KG1 (cell line): ENCODE measurements around the gene ATP8A2.
A peak's percentile ranks its signal among the peaks of the same experiment; 100 is the strongest.
"Not testable (repeated sequence)": the region's sequence is repeated elsewhere in the genome, so short reads cannot be mapped to it uniquely, and the experiment has no call there.

Experiments used
- DNase-seq: peaks from one replicate; lab custom pipeline; 2025; lab: John Stamatoyannopoulos, UW

ATP8A2 gene

DNA sequence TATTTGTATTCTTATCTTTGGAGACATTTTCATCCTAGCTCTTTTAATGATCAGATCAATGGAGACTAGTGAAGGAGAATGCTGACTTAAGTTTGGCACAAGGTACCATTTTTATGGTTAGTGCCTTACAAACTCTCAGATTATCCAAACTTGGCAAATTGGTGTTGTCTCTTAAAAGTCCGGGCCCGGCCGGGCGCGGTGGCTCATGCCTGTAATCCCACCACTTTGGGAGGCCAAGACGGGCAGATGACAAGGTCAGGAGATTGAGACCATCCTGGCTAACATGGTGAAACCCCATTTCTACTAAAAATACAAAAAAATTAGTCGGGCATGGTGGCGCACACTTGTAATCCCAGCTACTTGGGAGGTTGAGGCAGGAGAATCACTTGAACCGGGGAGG lies 177.2 kb downstream of the ATP8A2 start:
- not testable (repeated sequence) for DNase-seq

DNA sequence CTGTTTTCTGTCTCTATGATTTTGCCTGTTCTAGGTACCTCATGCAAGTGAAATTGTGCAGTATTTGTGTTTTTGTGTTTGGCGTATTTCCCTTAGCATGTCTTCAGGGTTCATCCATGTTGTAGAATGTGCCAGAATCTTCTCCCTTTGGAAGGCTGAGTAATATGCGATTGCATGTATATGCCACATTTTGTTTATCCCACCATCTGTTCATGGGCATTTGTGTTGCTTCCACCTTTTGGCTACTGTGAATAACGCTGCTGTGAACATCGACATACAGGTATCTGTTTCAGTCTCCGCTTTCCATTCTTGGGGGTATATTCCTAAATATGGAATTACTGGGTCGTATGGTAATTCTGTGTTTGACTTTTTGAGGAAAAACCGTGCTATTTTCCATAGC lies 190.0 kb downstream of the ATP8A2 start:
- no peak for DNase-seq

DNA sequence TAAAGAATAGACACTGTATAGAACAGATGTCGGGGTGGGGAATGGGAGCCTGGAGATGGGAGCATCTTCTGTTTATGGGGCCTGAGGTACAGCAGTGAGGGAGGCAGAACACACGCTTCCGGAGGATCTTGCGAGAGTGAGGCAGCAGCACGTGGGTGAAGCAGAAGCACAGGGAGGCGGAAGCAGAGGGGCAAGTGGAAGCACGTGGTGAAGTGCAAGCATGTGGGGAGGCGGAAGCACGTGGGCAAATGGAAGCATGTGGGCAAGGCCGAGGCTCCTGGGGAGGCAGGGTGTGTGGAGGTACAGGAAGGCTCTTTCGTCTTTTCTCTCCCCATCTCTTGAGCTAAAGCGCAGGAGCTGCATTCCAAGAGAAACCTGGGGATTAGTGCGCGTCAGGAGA lies 198.4 kb downstream of the ATP8A2 start:
- no peak for DNase-seq

DNA sequence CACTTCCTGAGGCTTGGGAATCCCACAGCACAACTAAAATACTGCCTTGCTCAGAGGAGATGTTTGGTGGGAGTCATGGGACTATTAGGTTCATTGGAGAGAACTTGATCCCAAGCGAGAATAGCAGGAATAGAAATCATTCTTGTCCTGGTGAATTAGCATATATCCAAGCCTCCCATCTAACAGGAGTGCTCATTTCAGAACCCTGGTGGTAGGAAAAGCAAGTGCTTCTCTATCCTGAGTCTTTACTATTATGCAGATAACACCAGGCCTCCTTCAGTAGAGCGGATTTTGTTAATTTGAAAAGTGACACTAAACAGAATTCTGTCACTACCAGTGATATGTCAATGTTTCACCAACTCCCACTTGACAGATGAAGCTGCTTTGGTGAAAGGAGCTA lies 199.5 kb downstream of the ATP8A2 start:
- no peak for DNase-seq

DNA sequence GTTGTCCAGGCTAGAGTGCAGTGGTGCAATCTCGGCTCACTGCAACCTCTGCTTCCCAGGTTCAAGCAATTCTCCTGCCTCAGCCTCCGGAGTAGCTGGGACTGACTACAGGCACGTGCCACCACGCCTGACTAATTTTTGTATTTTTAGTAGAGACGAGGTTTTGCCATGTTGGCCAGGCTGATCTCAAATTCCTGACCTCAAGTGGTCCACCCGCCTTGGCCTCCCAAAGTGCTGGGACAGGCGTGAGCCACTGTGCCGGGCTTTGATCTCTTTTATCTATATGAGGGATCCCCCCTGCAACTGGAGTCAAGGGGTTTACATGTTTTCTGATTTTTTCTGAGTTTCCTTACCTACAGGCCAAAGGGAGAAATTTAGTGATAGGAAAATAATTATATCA lies 200.4 kb downstream of the ATP8A2 start:
- not testable (repeated sequence) for DNase-seq

DNA sequence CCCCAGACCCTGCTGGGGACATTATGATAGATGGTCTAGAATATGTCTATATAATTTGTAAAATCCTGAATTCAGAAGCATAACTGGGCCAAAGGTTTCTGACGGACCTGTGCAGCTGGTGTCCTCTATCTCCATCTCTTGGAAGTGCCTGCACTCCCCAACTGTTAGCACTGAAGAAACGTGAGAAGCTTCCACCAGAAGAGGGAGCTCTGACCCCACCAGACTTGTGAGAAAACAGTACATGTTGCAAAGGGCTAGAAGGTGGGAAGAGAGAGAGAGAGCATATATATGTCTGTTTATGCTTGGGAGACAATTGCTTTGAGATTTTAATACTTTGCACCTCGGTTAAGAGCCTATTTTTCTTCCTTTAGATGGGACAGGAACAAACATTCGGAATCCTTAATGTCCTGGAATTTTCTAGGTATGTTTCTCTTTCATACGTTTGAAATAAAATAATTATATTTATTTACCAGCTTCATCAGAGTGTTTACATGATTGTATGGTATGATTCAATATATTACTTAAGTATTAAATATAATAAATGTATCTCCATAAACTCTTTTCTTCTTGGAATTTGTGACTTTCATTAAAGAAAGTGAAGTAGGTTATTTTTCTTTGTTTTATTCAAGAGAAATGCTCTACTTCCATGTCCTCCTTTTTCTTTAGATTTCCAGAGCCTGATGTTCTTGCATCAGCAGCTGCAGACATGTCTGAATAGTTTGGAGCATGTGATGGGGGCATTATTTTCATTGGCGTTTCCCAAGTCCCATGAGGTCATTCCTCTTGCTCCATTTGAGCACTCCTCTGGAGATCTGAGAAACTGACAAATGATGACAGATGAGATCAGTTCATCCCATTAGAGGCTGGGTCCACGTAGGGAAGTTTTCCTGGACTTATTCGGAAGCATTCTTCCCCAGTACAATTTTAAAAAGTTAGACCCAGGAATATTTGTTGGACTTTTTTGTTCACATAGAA lies 202.9 kb downstream of the ATP8A2 start:
- DNase-seq = peak; percentile 82

DNA sequence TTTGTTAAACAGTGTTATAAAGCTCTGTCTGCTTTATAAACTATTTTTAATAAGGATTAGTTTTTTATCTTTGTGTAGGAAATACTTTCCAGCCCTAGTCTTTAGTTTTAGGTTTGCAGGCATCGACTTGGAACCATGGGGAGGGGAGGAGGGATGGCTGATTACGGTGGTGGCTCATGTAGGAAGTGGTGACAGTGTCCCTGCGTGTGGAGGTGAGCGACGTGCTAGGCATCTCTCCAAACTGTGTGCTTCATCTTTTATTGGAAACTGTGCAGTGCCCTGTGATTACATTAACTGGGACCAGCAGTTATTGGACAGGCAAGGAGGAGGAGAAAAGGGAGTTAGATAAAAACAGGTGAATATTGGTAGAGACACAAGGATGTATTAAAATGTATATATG lies 203.8 kb downstream of the ATP8A2 start:
- no peak for DNase-seq

DNA sequence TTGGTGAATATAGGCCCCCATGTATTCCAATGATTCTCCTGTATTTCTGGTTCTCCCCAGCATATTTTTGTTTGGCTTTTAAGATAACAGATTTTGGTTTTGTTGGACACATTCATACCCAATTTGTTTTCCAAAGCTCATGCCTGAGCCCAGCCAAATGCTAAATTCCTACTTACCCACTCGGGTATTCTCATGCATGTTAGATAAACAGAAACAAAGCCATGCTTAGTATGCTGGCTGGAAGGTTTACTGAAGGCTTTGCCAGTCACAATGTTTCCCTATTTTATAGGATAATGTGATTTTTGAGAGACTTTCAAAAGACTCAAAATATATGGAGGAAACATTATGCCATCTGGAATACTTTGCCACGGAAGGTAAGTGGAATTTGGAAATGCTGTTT lies 206.8 kb downstream of the ATP8A2 start:
- DNase-seq = no peak

DNA sequence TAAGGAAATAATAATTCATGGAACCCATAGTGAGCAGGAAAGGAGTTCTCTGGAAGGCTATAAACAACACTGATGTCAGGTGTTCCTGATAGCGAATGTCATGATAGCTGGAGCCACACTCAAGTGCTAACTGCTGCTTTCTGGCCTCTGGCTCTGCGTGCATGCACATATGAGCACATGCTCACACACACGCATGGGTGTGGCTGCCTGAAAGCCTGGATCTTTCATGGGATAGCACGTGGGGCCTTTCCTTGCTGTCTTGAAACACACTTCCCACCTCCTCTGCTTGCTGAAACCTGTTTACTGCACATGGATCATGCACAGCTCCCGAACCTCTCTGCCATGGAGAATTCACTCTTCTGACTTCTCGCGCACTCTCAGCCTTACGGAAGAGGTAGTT lies 207.4 kb downstream of the ATP8A2 start:
- DNase-seq = no peak

DNA sequence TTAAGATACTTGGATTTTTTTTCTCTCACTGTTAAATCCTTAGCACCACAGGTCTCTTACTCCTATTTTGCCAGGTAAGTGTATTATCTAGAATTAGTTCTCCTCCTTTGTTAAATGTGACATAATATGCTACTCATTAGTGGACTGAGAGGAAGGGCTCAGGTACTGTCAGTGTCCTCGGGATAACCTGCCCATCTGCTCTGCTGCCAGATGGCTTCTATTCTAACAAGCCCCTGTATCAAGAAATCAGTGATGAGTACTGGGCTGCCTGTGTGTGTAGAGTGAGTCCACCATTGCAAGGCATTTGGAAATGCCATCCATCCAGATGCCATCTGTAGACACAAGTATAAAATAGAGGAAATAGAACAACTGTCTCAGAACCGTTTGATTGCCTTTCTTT lies 209.6 kb downstream of the ATP8A2 start:
- DNase-seq = no peak

DNA sequence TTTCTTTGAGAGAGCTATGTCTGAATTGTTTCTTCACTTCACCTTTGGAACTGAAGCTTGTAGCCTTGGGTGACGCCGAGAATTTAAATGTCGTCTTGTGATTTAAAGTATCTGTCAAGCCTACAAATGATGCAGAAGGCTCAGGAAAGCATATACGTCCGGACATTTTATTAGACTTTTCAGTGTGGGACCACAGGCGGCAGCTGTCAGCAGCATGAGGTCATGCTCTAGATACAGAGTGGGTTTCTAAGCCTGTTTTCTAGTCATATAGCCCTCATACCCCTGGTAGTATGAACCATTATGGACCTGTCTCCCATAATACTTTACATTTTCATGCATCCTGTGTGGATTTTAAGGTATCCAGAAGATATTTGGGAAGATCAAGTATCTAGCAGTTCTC lies 212.3 kb downstream of the ATP8A2 start:
- no peak for DNase-seq

DNA sequence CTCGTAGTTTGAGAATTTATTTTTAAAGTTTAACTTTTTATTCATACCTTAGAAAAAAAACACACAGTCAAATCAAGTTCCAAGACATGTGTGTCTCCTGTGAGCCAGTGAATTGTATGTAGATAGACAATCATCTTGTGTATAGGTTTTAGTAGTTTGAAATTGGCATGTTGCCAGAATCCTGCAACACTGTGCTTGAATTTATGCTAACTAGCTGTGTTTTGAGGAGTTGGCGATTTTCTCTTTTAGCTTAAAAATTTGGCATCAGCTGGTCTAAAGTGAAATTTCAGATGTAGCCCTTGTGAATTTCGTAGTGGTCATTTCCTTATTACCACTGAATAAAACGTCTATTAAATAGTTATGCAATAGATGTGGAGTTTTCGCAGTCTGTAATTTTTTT lies 213.2 kb downstream of the ATP8A2 start:
- no peak for DNase-seq

DNA sequence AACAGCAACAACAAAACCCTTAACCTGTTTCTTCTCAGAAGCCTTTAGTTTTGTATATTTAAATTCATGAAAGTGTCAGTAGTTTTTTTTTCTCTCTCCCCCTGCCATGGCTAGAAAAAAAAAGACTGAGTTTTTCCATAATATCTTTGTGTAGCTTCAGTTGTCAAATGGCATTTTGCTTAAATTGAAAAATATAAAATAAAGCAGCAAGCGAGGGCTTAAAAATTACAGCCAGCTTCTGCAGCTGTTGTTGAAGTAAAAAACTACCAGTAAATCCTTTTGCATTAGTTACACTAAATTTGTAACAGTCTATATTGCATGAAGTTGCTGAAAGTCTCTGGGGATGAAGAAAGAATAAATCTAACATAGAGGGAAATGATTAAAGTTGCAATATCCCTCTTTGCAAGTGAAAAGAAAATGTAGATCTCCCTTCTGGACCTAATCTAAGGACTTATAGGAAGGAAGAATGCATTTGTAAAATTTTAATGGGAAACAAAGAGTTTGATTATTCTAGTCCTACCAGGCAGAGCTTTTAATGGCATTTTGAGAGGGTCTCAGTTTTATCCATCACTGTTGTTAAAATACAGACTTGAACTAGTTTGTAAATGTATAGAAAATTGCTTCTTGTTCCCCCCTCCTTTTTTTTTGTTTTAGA lies 215.7 kb downstream of the ATP8A2 start:
- DNase-seq = no peak

DNA sequence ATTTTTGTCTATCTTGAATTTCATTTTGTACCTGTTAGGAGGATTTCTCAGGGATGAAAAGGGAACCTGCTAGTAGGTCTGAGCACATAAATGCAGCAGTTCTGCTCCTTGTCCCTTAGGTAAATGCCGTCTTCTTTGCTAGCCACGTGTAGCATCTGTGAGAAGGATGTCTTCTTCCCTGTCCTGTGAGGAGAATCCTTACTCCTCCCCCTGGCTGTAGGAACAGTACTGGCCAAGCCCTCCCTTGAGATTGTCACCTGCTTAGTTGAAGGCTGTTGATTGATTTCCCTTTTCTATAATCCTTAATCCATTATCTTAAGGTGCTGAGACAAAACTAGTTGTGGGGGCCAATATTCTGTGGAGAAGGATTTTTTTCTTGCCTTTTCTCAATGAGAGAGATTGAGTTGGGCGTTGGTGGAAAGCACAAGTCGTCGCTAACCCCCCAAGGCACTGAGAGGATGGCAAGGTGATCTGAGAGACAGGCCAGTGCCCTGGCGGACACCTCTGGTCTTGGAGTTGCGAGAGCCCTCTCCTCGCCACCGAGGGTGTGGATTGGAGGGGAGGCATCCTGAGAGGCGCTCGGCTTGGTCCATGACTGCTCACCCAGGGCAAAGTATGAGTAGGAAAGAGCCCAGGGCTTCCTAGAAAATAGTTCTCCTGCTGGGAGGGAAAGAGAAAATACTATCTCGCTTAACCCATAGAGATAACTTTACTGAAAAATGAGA lies 216.7 kb downstream of the ATP8A2 start:
- DNase-seq = no peak

DNA sequence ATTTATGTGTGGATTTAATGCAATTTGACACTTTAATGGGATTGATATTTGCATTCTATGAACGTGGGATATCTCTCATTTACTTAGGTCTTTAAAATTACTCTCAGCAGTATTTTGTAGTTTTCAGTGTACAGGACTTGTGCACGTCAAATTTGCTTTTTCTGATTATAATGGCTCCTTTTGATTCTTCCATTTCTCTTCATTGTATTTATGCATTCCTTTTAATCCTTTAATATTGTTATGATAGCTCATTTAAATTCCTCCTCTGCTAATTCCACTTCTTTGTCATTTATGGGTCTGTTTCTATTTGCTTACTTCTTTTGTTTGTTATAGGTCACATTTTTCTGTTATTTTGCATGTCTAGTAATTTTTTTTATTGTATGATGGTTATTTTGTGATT lies 226.6 kb downstream of the ATP8A2 start:
- no peak for DNase-seq

DNA sequence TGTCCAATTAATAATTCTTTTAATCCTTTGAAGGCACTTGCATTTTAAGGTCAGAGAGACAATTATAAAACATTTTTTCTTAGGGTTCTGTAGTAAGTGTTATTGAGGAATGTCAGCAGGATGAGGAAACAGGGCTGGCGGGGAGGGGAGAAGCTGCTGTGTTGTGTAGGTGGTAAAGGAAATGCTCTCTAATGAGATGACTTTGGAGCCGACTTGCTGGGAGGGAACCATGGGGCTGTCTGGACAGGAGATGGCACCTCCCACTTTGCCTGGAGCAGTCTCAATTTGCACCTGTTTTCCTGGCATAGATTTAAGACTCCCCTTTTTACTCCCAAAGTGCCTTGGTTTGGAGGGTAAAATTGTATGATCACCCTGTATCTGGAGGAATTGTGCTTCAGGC lies 230.4 kb downstream of the ATP8A2 start:
- DNase-seq = no peak

DNA sequence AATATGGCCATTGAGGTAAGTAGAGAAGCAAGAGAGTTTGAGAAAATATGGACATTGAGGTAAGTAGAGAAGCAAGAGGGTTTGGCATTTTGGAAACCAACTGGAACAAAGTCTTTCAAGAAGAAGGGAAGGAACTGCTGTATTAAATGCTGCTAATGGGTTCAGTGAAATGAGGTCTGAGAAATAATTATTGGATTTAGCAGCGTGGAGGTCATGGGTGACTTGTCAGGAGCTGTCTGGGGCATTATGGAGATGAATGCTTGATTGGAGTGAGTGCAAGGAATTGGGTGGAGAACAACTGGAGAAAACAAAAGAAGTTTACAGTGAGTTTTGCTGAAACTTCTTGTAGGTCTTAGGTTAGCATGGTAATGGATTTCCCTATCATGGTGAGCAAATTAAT lies 232.3 kb downstream of the ATP8A2 start:
- DNase-seq = no peak

DNA sequence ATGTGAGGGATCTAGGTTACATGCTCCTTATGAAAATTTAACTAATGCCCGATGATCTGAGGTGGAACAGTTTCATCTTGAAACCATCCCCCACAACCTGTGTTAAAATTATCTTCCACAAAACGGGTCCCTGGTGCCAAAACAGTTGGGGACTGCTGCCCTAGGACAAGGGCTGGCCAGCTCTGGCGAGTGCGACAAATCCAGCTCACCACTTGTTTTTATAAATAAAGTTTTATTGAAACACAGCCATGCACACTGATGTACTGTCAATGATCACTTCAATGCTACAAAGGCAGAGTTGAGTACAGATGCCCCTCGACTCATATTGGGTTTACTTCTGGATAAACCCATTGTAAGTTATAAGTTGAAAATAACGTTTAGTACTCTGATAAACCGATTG lies 235.3 kb downstream of the ATP8A2 start:
- DNase-seq = no peak

DNA sequence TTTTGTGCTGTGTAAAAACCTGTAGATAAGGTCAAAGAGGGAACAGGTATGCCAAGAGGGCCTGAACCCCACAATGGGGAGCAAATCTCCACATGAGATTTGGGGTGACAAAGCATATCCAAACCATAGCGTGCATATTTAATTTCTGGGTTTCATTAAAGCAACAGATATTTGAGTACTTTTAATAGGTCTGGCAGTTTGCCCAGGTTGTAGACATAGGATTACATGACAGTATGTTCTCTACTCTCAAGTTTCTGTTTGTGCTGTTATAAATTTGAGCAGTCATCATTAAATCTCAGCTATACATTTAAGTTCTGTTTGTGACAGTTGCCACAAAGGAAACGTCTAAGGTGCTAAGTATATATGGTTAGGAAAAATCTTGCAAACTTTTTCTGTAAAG lies 236.4 kb downstream of the ATP8A2 start:
- DNase-seq = no peak

DNA sequence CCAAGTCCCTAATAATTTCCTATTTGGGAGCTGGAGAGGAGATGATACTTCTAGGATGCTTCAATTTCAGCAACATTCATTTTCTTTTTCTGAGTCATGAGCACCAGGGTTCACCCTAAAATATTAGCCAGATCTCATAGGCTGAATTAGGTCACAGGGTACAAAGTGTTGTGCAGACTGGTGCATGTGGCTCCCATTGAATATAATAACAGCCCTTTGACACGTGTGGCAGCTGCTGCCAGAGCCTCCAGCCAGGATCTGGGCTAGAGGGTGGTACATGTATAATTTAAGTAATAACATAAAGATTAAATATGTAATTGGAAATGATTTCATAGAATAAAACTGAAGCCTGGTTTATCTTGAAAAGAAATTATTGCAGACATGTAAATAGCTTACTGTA lies 244.9 kb downstream of the ATP8A2 start:
- DNase-seq = no peak

DNA sequence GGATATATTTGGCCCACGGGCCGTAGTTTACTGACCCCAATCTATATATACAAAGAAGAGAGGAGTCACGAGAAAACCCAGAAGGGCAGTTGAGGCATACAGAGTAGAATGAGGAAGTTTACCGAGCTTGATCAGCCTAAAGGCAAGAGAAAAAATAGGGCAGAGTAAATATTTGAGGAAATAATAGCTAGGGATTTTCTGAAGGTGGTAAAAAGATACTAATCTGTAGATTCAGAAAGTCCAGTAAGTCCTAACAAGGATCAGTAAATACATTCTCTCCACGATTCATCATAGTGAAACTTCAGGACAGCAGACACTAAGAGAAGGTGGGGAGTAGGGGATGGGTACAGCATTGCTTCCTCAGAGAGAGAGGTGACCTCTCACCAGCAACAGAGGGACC lies 248.1 kb downstream of the ATP8A2 start:
- no peak for DNase-seq

DNA sequence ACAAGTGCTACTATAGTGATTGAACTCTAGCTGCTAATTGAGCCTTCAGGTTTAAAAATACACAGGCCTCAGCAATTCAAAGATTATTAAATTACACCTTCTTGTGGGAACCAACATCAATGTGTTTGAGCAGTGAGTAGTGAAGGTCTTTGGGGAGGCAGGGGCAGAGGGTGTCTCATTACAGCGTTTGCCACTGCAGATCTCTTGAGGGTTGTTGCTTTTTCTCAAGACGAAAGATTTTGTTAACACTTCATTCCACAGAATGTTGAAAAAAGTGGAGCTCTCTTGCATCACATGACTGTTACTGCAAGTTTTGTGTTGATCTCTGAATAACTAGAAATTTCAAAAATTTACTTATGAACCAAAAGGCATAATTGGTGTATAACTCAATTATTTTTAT lies 253.6 kb downstream of the ATP8A2 start:
- no peak for DNase-seq

DNA sequence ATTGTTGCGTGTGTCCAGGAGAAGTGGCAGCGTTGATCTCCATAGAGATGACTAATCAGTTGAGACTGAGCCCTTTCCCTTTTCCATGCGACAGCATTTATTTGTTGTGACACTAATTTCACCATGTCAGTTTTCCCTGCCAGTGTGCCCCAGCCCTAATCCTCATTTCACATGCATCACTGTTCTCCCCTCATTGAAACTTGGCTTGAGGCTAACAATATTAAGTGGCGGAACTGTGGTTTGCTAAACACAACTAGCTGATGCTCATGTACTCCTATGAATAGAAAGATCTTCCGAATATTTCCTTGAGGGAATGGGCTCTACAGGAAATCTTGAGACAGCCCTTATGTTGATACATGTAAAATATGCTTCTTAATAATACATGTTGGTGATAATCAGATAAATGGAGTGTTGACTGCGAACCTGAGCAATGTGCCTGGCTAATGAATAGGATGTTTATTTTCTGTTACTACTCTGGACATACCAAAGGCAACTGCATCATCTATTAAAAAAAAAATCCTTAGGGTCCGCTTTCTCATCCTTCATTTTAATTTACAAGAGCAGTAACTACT lies 258.6 kb downstream of the ATP8A2 start:
- no peak for DNase-seq
